GM18511 (cell line): ENCODE results near the gene LMBRD1.
A peak's percentile ranks its signal among the peaks of the same experiment; 100 is the strongest.
"Not testable (repeated sequence)": the region's sequence is repeated elsewhere in the genome, so short reads cannot be mapped to it uniquely, and the experiment has no call there.

Experiments
- ATAC-seq: cut with Tn5 transposase; IDR thresholded peaks from one replicate; pipeline ENCODE4 v1.9.1; 2021; ENCODE audit warnings: mild to moderate bottlenecking, moderate library complexity; ENCODE audit not compliant: unreplicated experiment

LMBRD1 gene

DNA sequence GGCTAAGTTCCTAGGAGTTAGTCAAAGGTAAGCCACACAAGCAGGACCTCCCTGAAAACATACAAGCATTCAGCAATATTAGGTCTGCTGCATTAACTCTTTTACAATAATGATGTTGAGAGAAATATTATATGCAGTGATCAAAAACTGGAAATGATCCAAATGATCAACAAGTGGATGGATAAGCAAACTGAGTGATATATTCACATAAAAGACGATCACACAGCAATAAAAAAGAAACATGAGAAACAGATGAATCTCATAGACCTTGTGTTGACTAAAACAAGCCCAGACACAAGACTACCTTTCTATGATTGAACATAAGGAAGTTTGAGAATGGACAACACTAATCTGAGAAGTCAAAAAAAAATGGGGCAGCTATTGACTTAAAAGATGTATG, 39.9 kb downstream of the LMBRD1 start:
- no peak for ATAC-seq

DNA sequence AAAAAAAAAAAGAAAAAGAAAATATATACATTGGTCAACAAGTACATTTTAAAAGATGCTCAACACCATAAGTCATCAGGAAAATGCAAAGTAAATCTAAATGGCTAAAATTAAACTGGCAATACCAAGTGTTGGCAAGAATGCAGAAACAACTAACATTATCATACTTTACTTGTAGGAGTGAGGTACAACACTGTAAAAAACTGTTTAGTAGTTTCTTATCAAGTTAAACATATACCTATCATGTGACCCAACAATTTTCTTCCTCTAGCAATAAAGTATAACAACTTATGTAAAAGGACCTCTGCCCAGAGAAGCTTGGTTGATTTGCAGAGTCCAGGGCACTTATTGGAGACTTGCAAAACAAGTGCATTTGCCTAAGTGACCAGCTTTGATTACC, 40.4 kb downstream of the LMBRD1 start:
- no peak for ATAC-seq

DNA sequence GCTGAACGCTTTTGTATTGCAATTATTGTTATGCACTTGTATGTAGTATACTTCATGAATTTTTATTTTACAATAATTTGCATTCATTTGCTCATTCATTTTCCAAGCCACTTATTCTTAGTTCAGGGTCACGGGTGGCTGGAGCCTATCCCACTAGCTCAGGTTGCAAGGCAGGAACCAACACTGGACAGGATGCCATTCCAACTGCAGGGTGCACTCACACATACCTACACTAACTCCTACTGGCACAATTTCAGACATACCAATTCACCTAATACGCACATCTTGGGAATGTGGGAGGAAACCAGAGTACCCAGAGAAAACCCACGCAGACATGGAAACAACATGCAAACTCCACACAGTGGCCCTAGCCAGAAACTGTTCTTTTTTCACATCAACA, 61.8 kb downstream of the LMBRD1 start:
- ATAC-seq, result no peak

DNA sequence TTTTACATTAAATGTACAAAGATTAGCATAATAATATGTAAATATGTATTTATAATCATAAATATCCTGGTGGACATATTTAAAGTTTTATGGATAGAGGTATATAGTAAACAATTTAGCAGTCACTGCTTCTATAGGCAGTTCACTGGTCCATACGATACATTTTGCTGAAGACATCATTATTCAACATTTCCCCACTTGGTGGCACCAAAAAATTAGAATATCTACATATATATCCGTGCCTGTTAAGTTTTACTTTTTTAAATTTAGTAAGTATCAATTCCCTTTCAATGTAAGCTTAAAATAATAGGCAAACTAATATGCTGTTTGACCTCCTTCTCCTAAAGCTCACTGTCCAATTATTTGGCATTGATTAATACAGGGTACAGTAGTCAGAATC, 64.2 kb downstream of the LMBRD1 start:
- peak; percentile 82 for ATAC-seq

DNA sequence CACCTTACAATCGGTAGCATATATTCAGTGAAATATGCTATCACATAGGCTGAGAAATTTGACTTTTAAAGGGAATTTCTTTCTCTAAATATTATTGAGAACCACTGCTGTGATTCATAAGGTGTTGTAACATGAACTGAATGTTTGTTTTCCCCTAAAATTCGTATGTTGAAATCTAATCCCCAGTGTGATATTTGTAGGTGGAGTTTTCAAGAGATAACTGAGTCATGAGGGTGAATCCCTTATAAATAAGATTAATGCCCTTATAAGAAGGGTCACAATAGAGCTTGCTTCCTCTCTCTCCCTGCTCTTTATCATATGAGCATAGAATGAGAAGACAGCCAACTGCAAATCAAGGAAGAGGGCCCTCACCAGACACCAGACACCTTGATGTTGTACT, 64.8 kb downstream of the LMBRD1 start:
- ATAC-seq, result no peak

DNA sequence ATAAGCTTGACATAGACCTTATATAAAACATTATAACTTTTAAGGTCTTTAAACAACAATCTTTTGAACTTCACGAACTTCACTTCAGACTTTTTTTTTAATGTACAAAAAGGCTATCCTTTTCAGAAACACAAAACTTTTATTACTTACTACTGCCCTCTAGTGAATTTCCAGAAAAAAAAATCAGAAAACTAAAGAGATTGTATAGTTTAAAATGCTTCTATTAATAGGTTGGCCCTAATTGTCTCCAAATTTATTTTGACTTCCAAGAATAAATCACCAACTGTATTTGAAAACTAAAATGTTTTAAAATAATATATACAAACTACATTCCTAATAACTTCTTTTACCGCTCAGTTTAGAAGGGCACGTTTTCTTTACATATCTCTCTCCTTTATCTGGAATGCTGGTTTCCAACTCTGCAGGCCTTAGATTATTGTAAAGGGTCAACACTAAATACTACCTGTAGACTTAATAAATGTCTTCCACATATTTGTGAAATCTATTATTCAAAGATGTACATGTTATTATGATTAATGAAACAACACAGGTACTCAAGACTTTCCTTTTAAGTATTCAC, 66.8 kb downstream of the LMBRD1 start:
- no peak for ATAC-seq

DNA sequence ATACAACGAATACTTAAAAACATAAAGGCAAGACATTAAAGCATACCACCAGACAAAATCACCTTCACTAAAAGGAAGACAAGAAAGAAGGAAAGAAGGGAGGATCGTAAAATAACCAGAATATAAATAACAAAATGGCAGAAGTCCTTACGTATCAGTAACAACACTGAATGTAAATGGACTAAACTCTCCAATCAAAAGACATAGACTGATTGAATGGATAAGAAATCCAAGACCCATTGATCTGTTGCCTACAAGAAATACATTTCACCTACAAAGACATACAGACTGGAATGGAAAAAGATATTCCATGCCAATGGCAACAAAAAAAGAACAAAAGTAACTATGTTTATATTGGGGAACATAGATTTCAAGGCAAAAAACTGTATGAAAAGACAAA, 74.1 kb downstream of the LMBRD1 start:
- ATAC-seq, result no peak

DNA sequence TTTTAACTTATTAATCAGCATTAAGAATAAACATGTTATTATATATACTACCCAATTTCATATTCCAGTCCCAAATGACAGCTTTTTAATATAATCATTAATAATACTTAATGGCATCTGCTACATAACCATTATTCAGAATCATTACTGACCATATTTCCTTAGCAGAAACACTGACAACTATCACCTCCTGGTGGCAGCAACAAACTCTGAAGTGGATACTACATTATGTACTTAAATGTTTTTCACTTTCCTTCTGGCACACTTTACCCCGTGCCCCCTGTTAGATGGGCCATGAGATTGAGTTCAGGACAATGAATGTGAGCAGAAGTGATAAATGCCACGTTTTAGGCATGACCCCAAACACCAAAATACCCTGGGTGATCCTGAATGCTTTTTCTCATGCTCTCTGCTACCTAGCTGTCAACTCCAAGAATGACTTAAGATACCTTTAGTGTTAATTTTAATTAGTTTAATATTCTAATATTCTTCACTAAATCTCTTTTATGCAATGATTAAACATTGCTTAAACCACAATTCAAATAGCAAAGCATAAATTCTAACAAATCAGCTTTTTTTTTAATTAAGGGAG, 77.1 kb downstream of the LMBRD1 start:
- peak; percentile 83 for ATAC-seq

DNA sequence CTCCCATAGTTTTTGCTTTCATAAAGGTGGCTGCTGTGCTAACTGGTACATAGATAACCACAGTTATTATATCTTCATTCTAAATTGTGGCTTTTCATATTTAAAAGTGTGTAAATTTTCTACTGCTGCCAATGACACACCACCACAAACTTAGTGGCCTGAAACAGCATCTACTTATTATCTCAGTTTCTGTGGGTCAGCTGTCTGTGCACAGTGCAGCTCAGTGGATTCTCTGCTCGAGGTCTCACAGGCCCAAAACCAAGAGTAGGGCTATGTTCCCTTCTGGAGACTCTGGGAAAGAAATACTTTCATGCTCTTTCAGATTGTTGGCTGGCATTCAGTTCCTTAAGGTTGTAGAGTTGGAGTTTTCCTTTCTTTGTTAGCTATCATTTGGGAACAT, 90.1 kb downstream of the LMBRD1 start:
- ATAC-seq, result no peak

DNA sequence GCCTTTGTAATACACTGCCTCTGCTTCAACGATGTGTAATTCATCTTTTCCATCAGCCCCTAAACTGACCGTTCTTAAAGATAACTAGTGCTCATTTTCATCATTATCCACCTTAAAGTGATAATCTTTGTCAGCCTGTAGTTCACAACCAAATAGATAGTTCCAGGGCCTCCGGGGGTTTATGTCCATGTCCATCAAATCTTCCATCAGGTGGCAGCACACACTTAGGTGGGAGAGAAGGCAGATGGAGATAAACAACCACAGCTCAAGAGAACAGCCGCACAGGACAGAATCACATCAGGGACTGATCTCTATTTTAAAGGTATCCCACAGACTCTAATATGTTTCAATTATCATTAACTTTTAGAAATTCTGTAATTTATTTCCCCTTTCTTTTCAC, 90.9 kb downstream of the LMBRD1 start:
- no peak for ATAC-seq

DNA sequence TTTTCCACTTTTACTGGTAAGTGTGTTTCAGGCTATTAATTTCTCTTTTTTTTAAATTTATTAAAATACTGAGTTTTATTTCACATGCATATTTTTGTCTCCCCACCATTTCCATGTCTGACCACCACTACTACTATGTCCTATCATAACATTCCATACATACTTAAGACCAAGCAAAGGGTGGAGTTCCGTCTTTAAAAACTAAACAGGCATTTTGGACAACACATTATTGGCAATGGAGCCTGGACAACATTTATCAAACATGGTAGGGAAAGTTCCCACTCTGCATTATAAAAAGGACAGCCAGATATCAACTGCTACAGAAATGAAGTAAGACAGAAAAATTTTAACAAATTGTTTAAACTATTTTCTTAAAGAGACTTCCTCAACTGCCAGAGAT, 91.9 kb downstream of the LMBRD1 start:
- no peak for ATAC-seq

DNA sequence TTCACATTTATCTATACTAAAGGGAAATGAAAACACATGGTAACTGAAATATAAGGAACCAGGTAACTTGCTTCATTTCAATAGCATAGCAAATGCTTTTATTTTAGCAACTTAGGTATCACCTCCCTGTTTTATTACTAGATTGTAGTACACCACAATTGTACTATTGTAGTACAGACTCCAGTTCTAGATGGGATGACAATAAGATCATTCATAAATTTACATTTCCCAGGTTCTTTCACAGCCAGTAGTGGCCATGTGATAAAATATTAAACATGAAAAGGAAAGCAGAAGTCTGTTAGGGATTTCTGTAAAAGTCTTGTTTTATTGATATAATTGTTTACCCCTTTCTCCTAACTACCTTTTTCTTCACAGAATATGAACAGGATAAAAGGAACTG, 97.2 kb downstream of the LMBRD1 start:
- no peak for ATAC-seq

DNA sequence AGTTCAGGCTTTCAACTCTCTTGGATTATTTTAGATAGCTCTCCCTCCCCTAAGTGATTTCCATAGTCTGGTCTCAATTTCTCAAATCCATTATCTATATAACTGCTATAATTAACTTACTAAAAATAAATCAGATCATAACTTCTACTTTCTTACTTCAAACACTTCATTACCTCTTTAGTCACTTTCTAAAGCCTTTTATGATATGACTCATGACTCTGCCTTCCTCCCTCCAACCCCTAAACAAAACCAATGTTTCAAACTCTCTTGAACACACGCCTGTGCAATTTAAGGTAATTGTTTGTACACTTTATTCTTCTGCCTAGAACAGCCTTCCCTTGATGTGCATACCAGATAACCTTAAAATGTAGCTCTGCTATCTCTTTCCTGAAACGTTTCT, 100.5 kb downstream of the LMBRD1 start:
- peak; percentile 67 for ATAC-seq

DNA sequence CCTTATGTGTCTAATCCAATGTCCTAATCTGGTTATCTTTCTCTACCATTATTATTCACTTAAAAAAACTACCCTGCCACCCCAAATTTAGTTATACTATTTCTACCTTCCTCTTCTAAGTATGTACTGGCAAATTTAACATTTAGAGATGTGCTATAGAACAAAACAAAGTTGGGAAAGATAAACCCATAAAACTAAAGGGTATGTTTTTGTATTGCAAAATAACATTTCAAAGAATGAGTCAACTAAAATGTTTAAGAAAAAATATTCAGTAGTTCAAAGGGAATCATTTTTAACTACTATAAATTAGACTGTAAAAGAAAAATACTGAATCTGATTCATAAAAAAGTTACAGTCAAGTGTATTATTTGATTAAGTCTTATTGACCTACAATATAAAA, 103.0 kb downstream of the LMBRD1 start:
- no peak for ATAC-seq

DNA sequence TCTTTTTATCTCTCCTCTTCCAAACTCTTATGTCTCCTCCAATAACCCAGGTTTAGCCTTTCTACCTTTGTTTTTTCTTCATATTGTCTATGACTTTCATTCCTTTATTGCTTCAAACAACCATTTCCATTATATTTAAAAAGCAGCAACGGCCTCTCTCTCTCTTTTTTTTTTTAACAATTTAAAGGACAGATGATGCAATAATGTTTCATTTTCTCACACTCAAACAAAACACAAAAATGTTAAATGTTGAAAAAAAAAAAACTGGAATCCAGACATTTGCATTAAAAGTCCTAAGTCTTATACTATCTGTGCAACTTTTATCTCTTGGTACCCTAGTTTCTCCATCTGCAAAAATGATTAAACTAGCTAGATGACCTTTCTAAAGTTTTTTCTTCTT, 105.8 kb downstream of the LMBRD1 start:
- no peak for ATAC-seq

DNA sequence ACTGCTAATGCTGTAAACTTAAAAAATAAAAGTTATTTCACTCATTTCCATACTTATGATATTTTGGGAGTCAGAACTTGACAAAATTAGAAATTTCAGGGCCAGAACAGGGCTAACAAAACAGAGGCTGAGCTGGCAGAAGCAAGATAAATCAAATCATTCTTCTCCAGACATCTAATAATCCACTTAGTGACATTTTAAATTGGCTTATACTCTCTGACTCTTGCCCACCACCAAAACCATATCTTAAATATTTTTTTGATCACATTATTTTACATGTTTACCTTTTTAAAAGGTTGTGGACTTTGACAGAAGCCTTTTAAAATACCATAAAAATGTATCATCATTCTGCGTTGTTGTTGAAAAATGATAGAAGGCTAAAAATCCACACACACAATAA, 116.5 kb downstream of the LMBRD1 start:
- no peak for ATAC-seq

DNA sequence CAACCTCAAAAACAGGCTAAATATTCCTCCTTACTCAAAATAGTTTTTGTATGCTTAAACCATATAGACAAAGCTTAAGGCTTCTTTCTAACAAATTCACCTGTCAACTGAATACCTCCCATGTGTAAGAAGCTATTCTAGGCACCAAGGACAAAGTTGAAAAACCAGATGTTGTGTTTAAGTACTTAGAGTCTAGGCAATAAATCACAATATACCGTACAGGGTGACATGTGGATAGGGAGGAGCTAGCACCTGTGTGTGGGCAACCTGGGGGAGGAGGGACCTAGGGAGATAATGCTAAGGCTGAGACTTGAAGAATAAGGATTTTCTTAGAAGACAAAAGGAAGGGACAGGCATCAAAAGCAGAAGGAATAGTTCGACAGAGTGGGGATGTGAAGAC, 123.5 kb downstream of the LMBRD1 start:
- ATAC-seq, result no peak

DNA sequence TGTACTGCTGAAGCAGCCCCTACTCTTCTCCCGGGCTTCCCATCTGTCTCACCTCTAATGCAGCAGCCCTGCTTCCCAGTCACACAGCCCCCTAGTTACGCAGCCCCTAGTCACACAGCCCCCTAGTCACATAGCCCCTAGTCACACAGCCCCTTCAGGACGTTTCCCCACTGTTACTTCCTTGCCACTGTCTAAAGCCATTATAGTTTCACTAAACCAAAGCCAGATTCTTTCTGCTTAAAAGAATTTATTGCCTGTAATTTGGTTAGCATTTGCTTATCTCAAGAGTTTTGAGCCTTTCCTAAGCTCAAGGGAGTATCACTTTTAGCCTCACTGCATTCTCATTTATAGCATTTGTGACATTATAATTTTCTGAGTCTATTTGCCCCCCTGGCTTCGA, 127.9 kb downstream of the LMBRD1 start:
- no peak for ATAC-seq

DNA sequence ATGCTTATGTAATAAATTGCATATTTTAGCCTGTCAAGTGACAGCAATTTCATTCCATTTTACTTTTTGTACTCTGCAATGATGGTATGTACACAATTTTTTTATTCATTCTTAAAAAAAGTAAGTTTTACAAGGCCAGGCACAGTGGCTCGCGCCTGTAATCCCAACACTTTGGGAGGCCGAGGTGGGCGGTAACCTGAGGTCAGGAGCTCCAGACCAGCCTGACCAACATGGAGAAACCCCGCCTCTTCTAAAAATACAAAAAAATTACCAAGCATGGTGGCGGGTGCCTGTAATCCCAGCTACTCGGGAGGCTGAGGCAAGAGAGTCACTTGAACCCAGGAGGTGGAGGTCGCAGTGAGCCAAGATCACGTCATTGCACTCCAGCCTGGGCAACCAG, 130.0 kb downstream of the LMBRD1 start:
- not testable (repeated sequence) for ATAC-seq

DNA sequence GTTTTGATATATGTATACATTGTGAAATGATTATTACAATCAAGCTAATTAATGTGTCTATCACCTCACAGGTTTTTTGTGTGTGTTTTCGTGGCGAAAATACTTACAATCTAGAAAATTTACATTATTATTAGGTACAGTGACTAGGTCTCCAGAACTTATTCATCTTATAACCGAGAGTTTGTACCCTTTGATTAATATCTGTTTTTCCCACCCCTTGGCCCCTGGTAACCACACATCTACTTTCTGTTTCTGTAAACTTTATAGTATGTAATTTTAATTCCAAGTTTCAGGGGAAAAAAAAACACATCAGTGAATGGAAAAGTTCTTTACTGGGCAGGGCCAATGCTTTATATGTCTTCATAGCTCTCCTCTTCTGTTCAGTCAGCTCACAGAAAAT, 131.4 kb downstream of the LMBRD1 start:
- ATAC-seq, result no peak

DNA sequence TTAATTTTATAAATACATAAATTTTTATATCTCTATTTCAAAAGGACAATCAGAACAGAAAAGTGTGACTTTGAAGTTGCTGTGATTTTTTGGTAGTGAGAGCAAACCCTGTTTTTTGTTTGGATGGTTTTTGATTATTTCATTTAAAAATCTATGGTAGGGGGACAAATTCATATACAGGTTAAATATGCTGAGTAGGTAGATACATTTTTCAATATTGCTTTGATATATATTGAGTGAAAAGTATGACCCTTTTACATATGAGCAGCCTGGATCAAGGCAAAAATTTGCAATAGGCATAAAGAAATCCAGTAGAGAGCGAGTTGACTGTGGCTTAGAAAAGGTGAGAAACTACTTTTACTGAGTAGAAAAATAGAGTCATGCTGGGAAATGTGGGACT, 132.3 kb downstream of the LMBRD1 start:
- no peak for ATAC-seq

DNA sequence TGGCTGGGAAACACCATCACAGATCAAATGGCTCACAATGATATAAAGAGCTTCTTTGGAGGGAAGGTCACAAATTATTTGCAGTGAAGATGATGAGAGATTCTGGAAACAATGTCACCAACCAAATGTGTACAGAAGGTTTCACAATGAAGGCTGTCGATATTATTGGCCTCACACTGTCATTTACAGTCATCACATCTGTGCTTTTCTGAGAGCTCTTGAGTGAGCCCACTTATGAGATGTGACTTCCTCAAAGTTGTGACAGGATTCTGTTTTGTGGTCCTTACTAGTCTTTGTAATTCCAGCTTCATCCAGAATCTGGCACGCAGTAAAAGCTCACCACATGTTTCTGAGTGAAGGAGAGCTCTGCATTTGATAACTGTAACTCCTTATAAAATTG, 133.6 kb downstream of the LMBRD1 start:
- ATAC-seq, result no peak

DNA sequence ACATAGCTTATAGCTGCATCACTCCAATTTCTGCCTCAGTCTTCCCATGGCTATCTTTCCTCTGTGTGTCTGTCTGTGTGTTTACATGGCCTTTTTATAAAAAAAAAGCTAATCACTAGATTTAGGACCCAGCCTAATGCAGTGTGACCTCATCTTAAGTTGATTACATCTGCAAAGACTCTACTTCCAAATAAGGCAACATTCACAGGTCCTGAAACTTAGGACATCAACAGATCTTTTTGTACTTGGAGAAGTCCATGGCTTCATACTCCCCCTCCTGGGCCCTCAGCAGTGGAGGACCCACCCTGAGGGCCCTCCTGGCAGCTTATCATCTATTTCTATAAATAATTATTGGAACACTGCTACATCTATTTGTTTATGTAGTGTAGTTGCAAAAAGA, 146.1 kb downstream of the LMBRD1 start:
- no peak for ATAC-seq
